H9 (cell line): ENCODE measurements around the gene GPR21. TPM values are rescaled to one million over a fixed set of nuclear protein-coding genes. Genes with fewer than 3 reads are reported as not detected.

Experiments
- DNase-seq: peaks from one replicate; pipeline ENCODE4 v3.0.0-alpha.2; 2017
- H2AFZ ChIP-seq: one replicate; pipeline ENCODE4 v1.6.1; 2013; ENCODE audit warnings: mild to moderate bottlenecking, low read length, control low read depth, moderate library complexity
- H2AK5ac ChIP-seq: 2 replicates; pipeline ENCODE4 v1.6.1; 2013; ENCODE audit warnings: low read length, control low read depth, mixed read lengths; ENCODE audit not compliant: insufficient read length
- H2BK120ac ChIP-seq: one replicate; pipeline ENCODE4 v1.6.1; 2013; ENCODE audit warnings: low read depth, mild to moderate bottlenecking, low read length, control low read depth, inconsistent platforms; ENCODE audit not compliant: poor library complexity, severe bottlenecking
- H2BK12ac ChIP-seq: 2 replicates; pipeline ENCODE4 v1.6.1; 2013; ENCODE audit warnings: low read length, control low read depth, mixed read lengths, low read depth; ENCODE audit not compliant: insufficient read length
- H2BK15ac ChIP-seq: 2 replicates; pipeline ENCODE4 v1.6.1; 2013; ENCODE audit warnings: low read depth, low read length, control low read depth
- H2BK20ac ChIP-seq: one replicate; pipeline ENCODE4 v1.6.1; 2013; ENCODE audit warnings: low read depth, mild to moderate bottlenecking, low read length, control low read depth, inconsistent platforms; ENCODE audit not compliant: poor library complexity, severe bottlenecking
- H2BK5ac ChIP-seq: 2 replicates; pipeline ENCODE4 v1.6.1; 2013; ENCODE audit warnings: low read length, control low read depth, mixed read lengths; ENCODE audit not compliant: insufficient read length
- H3K14ac ChIP-seq: 2 replicates; pipeline ENCODE4 v1.6.1; 2013; ENCODE audit warnings: low read length, control low read depth; ENCODE audit not compliant: insufficient read depth
- H3K18ac ChIP-seq: 2 replicates; pipeline ENCODE4 v1.6.1; 2013; ENCODE audit warnings: low read depth, mild to moderate bottlenecking, mixed read lengths, low read length, control low read depth; ENCODE audit not compliant: insufficient read length
- H3K23ac ChIP-seq: 2 replicates; pipeline ENCODE4 v1.6.1; 2013; ENCODE audit warnings: low read length, control low read depth, mixed read lengths, low read depth; ENCODE audit not compliant: insufficient read length
- H3K23me2 ChIP-seq: 2 replicates; pipeline ENCODE4 v1.6.1; 2013; ENCODE audit warnings: low read depth, mild to moderate bottlenecking, mixed read lengths, low read length, control low read depth; ENCODE audit not compliant: insufficient read length, poor library complexity, severe bottlenecking
- H3K27ac ChIP-seq: 2 replicates; pipeline ENCODE4 v1.5.1; 2013; ENCODE audit warnings: low read length, control low read depth, mixed read lengths, low read depth; ENCODE audit not compliant: insufficient read length
- H3K27me3 ChIP-seq: 2 replicates; pipeline ENCODE4 v1.6.1; 2013; ENCODE audit warnings: low read length, control low read depth, inconsistent platforms; ENCODE audit not compliant: insufficient read depth
- H3K4ac ChIP-seq: 2 replicates; pipeline ENCODE4 v1.6.1; 2013; ENCODE audit warnings: low read depth, mild to moderate bottlenecking, control low read depth, inconsistent platforms, low read length, moderate library complexity
- H3K4me1 ChIP-seq: 2 replicates; pipeline ENCODE4 v1.6.1; 2013; ENCODE audit warnings: low read length, control low read depth, inconsistent platforms; ENCODE audit not compliant: insufficient read depth
- H3K4me2 ChIP-seq: 2 replicates; pipeline ENCODE4 v1.6.1; 2013; ENCODE audit warnings: low read length, control low read depth, mixed read lengths; ENCODE audit not compliant: insufficient read length, insufficient read depth
- H3K56ac ChIP-seq: 2 replicates; pipeline ENCODE4 v1.6.1; 2013; ENCODE audit warnings: low read depth, mild to moderate bottlenecking, mixed read lengths, low read length, control low read depth; ENCODE audit not compliant: insufficient read length
- H3K79me1 ChIP-seq: 2 replicates; pipeline ENCODE4 v1.6.1; 2013; ENCODE audit warnings: low read depth, mild to moderate bottlenecking, moderate library complexity, low read length, control low read depth, inconsistent platforms; ENCODE audit not compliant: insufficient read depth, poor library complexity, severe bottlenecking
- H3K79me2 ChIP-seq: 2 replicates; pipeline ENCODE4 v1.6.1; 2013; ENCODE audit warnings: low read length, control low read depth, inconsistent platforms; ENCODE audit not compliant: insufficient read depth
- H3K9ac ChIP-seq: 2 replicates; pipeline ENCODE4 v1.6.1; 2013; ENCODE audit warnings: low read length, control low read depth, mixed read lengths; ENCODE audit not compliant: insufficient read length; ENCODE audit errors: extremely low read depth
- H3K9me3 ChIP-seq: one replicate; pipeline ENCODE4 v1.6.1; 2013; ENCODE audit warnings: low read depth, low read length, inconsistent platforms; ENCODE audit not compliant: control insufficient read depth
- H3T11ph ChIP-seq: one replicate; pipeline ENCODE4 v1.6.1; 2013; ENCODE audit warnings: mild to moderate bottlenecking, low read length, control low read depth, inconsistent platforms
- H4K20me1 ChIP-seq: one replicate; pipeline ENCODE4 v1.6.1; 2013; ENCODE audit not compliant: control insufficient read depth, insufficient read length, insufficient read depth
- H4K5ac ChIP-seq: 2 replicates; pipeline ENCODE4 v1.6.1; 2013; ENCODE audit warnings: low read depth, mild to moderate bottlenecking, mixed read lengths, low read length, control low read depth; ENCODE audit not compliant: insufficient read length
- H4K8ac ChIP-seq: replicated peaks from 2 replicates; pipeline ENCODE4 v1.6.1; 2013; ENCODE audit warnings: low read length, control low read depth, mixed read lengths, low read depth; ENCODE audit not compliant: insufficient read length
- H4K91ac ChIP-seq: 2 replicates; pipeline ENCODE4 v1.6.1; 2013; ENCODE audit warnings: low read depth, mild to moderate bottlenecking, moderate library complexity, mixed read lengths, low read length, control low read depth; ENCODE audit not compliant: insufficient read length
- H3K27ac Mint-ChIP-seq, 3 experiments: 2 replicates in 2 of 3; 3 replicates in 1 of 3; pipeline ENCODE4 v1.8.0; 2020 to 2021; ENCODE audit warnings: mixed read lengths in 3 of 3, mild to moderate bottlenecking in 1 of 3, moderate library complexity in 1 of 3
- H3K27me3 Mint-ChIP-seq: 2 replicates; pipeline ENCODE4 v1.8.0; 2021; ENCODE audit warnings: low read depth, mild to moderate bottlenecking, moderate library complexity, mixed read lengths
- H3K36me3 Mint-ChIP-seq, 3 experiments: 2 replicates in 2 of 3; 3 replicates in 1 of 3; pipeline ENCODE4 v1.8.0; 2020 to 2021; ENCODE audit warnings: low read depth in 3 of 3, mixed read lengths in 3 of 3; ENCODE audit not compliant: insufficient read depth in 1 of 3
- H3K4me1 Mint-ChIP-seq, 2 experiments: 2 replicates each; pipeline ENCODE4 v1.8.0; 2020; ENCODE audit warnings: mixed read lengths in 2 of 2
- H3K4me3 Mint-ChIP-seq, 2 experiments: 2 replicates in 1 of 2; 3 replicates in 1 of 2; pipeline ENCODE4 v1.8.0; 2020 to 2021; ENCODE audit warnings: mild to moderate bottlenecking in 2 of 2, mixed read lengths in 2 of 2, moderate library complexity in 1 of 2
- H3K9me3 Mint-ChIP-seq, 2 experiments: 2 replicates in 1 of 2; 3 replicates in 1 of 2; pipeline ENCODE4 v1.8.0; 2020; ENCODE audit warnings: mild to moderate bottlenecking in 2 of 2, mixed read lengths in 2 of 2, moderate library complexity in 1 of 2
- CTCF ChIP-seq: fragments of 200-600 bp; sonication (generic); conservative IDR thresholded peaks from 3 replicates; pipeline ENCODE4 v1.8.0; 2021; ENCODE audit warnings: antibody characterized with exemption, mild to moderate bottlenecking
- WGBS: extraction: QIAGEN DNeasy Blood & Tissue Kit; methylation state at CpG from one replicate; pipeline ENCODE4 v1.1.7; 2013; ENCODE audit warnings: missing lambda C conversion rate, low lambda C conversion rate, mixed read lengths; ENCODE audit not compliant: insufficient read length; ENCODE audit errors: extremely low coverage; 5-methylcytosine and 5-hydroxymethylcytosine counted together
- total RNA-seq: library from RNA; stranded (reverse); gene quantifications from 2 replicates; pipeline ENCODE4 v1.2.1, GENCODE V29; 2021

Gene GPR21
- total RNA-seq, 1 experiment from 2014 or later: 0.87 TPM

GRCh38 chr9:123033864-123034601, 566 bp downstream of the GPR21 start:
- no CpG with 5 or more reads among the region's 8 CpGs for WGBS
- H3K4me1 Mint-ChIP-seq: peaks cover 0 to 11% of the 10 kb centered on the region in 2 experiments; a peak in 2 of 4 replicates
- Histone ChIP-seq H2BK20ac (no peak overlapping the region), H2BK120ac (no peak overlapping the region), H4K20me1 (no peaks in the 10 kb centered on the region), H3K79me1 (no peaks in the 10 kb centered on the region), H3K14ac (no peak overlapping the region), H4K8ac (no peak overlapping the region), H3K56ac (no peak overlapping the region), H3K27me3 (no peaks in the 10 kb centered on the region), H3K9ac (no peak overlapping the region), H2BK5ac (no peak overlapping the region), H3K23me2 (no peaks in the 10 kb centered on the region), H3T11ph (no peak overlapping the region), H3K18ac (no peak overlapping the region), H2AK5ac (no peak overlapping the region), H2BK15ac (no peak overlapping the region), H3K4me2 (no peak overlapping the region), H3K23ac (no peak overlapping the region), H2BK12ac (no peak overlapping the region), H4K91ac (no peak overlapping the region), H3K27ac (no peak overlapping the region), H2AFZ (no peak overlapping the region), H3K4me1 (no peaks in the 10 kb centered on the region), H4K5ac (no peak overlapping the region), H3K79me2 (no peaks in the 10 kb centered on the region), H3K4ac (no peak overlapping the region), H3K9me3 (no peaks in the 10 kb centered on the region)
- TF ChIP-seq CTCF: no peak
- no peak overlapping the region for H3K4me3 Mint-ChIP-seq
- H3K9me3 Mint-ChIP-seq: no peaks in the 10 kb centered on the region
- peak overlapping the region in 2 of 3 experiments; percentile 21 to 37; a peak in 2 of 7 replicates for H3K27ac Mint-ChIP-seq
- H3K36me3 Mint-ChIP-seq: peaks cover 0 to 16% (median 5%) of the 10 kb centered on the region in 3 experiments; a peak in 5 of 7 replicates
- no peak for DNase-seq
- H3K27me3 Mint-ChIP-seq: no peaks in the 10 kb centered on the region
